Natural killer cell treated with Interleukin-12 subunit alpha and Interleukin-12 subunit beta and Interleukin-15 and Interleukin-18, amount 100 ng/mL, for 72 hours (primary cell): ENCODE data around the gene GMCL1. TPM values are rescaled to one million over a fixed set of nuclear protein-coding genes. Genes with fewer than 3 reads are reported as not detected.
"Not testable (repeated sequence)": the region's sequence is repeated elsewhere in the genome, so short reads cannot be mapped to it uniquely, and the experiment has no call there.

Experiments
- ATAC-seq, 2 donors: fragments of 150-1000 bp; cut with Tn5 transposase in 1 of 2; sonication (Bioruptor Pico), chemical (Tn5 transposase) in 1 of 2; 2 replicates each; pipeline ENCODE4 v1.10.0; 2021
- DNase-seq: peaks from one replicate; pipeline ENCODE4 v3.0.0; 2022; ENCODE audit warnings: low spot score
- H3K27ac Mint-ChIP-seq, 2 donors: 1 replicate in 1 of 2; 2 replicates in 1 of 2; pipeline ENCODE4 v1.8.0; 2022; ENCODE audit warnings: mixed read lengths in 2 of 2, mild to moderate bottlenecking in 1 of 2, moderate library complexity in 1 of 2
- H3K27me3 Mint-ChIP-seq, 2 donors: 1 replicate in 1 of 2; 2 replicates in 1 of 2; pipeline ENCODE4 v1.8.0; 2022; ENCODE audit warnings: mixed read lengths in 2 of 2
- H3K36me3 Mint-ChIP-seq: one replicate; pipeline ENCODE4 v1.8.0; 2022; ENCODE audit warnings: mixed read lengths
- H3K4me1 Mint-ChIP-seq, 2 donors: 1 replicate in 1 of 2; 2 replicates in 1 of 2; pipeline ENCODE4 v1.8.0; 2022; ENCODE audit warnings: low read depth in 2 of 2, mixed read lengths in 2 of 2, mild to moderate bottlenecking in 1 of 2
- H3K4me3 Mint-ChIP-seq: one replicate; pipeline ENCODE4 v1.8.0; 2022; ENCODE audit warnings: mixed read lengths
- H3K9me3 Mint-ChIP-seq: 2 replicates; pipeline ENCODE4 v1.8.0; 2022; ENCODE audit warnings: mixed read lengths
- total RNA-seq, 2 donors: library from RNA; stranded (reverse); gene quantifications; one replicate each; pipeline ENCODE4 v1.2.3, GENCODE V29; 2022

Gene GMCL1
- total RNA-seq, 2 donors from 2014 or later: 18.6 to 36.7 TPM

DNA sequence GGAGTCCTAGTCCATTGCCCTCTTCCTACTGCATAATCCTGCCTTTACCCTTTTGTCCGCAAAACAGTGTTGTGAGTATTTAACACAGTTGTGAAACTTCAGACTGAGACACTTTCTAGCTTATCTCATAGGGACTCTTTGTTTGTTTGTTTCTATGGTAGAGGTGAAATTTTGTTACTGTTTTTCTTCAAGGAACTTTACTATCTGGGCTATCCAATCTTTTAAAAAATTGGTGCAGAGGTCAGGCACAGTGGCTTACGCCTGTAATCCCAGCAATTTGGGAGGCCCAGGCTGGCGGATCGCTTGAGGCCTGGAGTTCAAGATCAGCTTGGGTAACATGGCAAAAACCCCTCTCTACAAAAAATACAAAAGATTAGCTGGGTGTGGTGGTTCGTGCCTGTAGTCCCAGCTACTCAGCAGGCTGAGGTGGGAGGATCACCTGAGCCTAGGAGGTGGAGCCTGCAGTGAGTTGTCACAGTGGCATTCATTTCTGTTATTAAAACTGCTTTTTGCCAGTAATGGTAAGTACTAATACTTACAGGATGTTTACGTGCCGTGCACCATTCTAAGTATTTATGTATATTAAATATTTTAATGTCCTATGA lies 18.8 kb downstream of the GMCL1 start:
- Mint-ChIP-seq H3K27me3 (no peaks in the 10 kb centered on the region), H3K27ac (no peak overlapping the region), H3K4me1 (no peaks in the 10 kb centered on the region), H3K4me3 (no peak overlapping the region), H3K36me3 (peaks cover 4% of the 10 kb centered on the region), H3K9me3 (no peaks in the 10 kb centered on the region)
- no peak for DNase-seq
- ATAC-seq: no peak

DNA sequence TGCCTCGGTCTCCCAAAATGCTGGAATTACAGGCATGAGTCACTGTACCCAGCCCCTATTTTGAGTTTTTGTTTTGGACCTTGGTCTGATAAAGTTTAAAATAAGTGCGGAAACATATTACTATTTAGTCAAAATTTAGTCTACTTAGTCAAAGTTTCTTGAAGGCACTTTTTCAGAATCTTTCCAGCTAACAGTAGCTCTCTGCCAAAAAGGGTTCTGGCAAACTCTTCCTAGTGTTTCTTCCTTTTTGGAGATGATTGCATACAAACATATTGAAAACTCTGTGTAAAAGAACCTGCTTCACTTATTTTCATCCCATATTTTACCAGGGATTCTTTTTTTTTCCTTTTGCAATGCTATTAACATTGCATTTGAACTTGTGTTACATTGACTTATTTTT lies 28.8 kb downstream of the GMCL1 start:
- no peak overlapping the region for H3K27ac Mint-ChIP-seq
- H3K4me3 Mint-ChIP-seq: no peak overlapping the region
- H3K36me3 Mint-ChIP-seq: peaks cover 7% of the 10 kb centered on the region

DNA sequence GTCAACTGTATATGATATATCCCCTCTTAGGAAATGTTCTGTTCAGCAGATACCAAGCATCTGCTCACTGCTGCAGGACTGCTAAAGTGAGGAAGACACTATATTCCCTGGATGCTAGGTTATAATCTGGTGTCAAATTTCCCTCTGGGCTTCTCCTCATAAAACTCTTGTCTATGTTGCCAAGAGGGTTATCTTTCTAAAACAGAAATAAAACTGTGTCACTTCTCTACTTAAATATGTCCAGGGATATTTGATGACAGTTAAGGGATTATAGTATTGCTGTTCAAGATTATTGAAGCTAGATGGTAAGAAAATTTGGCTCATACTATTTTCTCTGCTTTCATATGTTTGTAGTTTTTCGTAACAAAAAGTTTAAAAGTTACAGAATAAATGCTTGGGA lies 33.8 kb downstream of the GMCL1 start:
- no peaks in the 10 kb centered on the region for H3K27me3 Mint-ChIP-seq
- no peak overlapping the region for H3K27ac Mint-ChIP-seq
- ATAC-seq: no peak
- H3K9me3 Mint-ChIP-seq: no peaks in the 10 kb centered on the region
- peaks cover 0 to 4% of the 10 kb centered on the region in 2 donors for H3K4me1 Mint-ChIP-seq
- H3K4me3 Mint-ChIP-seq: no peak overlapping the region
- no peak for DNase-seq
- peaks cover 16% of the 10 kb centered on the region for H3K36me3 Mint-ChIP-seq

More for the DNA sequence above, 28.8 kb downstream of the GMCL1 start:
- DNase-seq: no peak
- no peaks in the 10 kb centered on the region for H3K9me3 Mint-ChIP-seq
- no peaks in the 10 kb centered on the region for H3K4me1 Mint-ChIP-seq
- no peaks in the 10 kb centered on the region for H3K27me3 Mint-ChIP-seq
- no peak for ATAC-seq

DNA sequence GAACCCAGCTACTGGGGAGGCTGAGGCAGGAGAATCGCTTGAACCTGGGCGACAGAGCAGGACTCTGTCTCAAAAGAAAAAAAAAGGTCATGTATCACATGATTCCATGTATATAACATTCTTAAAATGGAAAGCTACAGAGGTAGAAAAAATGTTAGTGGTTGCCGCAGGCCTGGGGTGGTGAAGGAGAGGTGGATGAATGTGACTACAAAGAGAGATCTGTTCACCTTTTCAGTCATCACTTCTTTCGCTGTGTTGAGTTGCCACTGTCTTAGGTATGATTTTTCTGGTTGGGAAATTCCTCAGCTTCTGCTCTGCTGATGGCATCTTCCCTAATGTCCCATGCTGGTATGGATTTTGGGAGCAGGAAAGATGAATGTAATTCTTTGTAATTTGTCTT lies 59.0 kb downstream of the GMCL1 start:
- peaks cover 8% of the 10 kb centered on the region in 2 donors for H3K4me1 Mint-ChIP-seq
- no peak overlapping the region for H3K27ac Mint-ChIP-seq
- ATAC-seq (no peak), DNase-seq (no peak)
- no peaks in the 10 kb centered on the region for H3K9me3 Mint-ChIP-seq
- H3K4me3 Mint-ChIP-seq: no peak overlapping the region
- no peaks in the 10 kb centered on the region for H3K27me3 Mint-ChIP-seq
- no peaks in the 10 kb centered on the region for H3K36me3 Mint-ChIP-seq

DNA sequence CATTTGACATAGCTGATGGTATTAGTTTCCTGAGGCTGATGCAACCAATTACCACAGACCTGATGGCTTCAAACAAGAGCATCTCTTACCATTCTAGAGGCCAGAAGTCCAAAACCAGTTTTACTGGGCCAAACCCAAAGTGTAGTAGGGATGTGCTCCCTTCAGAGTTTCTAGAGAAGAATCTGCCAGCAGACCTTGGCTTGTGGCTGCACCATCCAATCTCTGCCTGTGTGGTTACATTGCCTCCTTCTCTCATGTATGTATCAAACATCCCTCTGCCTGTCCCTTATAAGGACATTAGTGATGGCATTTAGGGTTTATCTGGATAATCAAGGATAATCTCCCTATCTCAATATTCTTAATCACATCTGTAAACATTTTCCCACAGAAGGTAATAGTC lies 59.8 kb downstream of the GMCL1 start:
- DNase-seq (no peak), ATAC-seq (no peak)
- Mint-ChIP-seq H3K9me3 (no peaks in the 10 kb centered on the region), H3K27me3 (no peaks in the 10 kb centered on the region), H3K4me3 (no peak overlapping the region), H3K27ac (no peak overlapping the region), H3K36me3 (peaks cover 6% of the 10 kb centered on the region), H3K4me1 (peaks cover 12 to 16% of the 10 kb centered on the region in 2 donors)

DNA sequence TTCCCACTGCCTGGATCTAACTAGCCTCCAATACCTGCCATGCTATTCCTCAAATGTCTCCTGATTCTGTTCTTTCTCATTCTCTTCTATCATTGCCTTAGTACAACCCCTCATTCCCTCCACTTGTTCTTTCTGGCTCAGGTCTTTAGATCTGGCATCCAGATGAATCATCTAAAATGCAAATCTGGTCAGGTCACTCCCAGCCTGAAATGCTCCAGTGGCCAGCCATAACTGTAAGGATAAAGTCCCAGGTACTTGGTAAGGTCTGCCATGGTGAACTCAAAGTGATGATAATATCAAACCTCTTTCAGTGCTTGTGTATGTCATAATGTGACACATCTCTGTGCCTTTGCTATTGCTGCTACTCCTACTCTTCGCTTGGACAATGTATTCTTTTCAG lies 61.4 kb downstream of the GMCL1 start:
- Mint-ChIP-seq H3K9me3 (no peaks in the 10 kb centered on the region), H3K27me3 (no peaks in the 10 kb centered on the region), H3K4me1 (peaks cover 15 to 25% of the 10 kb centered on the region in 2 donors), H3K27ac (no peak overlapping the region), H3K36me3 (peaks cover 6% of the 10 kb centered on the region), H3K4me3 (no peak overlapping the region)
- no peak for DNase-seq
- no peak for ATAC-seq

DNA sequence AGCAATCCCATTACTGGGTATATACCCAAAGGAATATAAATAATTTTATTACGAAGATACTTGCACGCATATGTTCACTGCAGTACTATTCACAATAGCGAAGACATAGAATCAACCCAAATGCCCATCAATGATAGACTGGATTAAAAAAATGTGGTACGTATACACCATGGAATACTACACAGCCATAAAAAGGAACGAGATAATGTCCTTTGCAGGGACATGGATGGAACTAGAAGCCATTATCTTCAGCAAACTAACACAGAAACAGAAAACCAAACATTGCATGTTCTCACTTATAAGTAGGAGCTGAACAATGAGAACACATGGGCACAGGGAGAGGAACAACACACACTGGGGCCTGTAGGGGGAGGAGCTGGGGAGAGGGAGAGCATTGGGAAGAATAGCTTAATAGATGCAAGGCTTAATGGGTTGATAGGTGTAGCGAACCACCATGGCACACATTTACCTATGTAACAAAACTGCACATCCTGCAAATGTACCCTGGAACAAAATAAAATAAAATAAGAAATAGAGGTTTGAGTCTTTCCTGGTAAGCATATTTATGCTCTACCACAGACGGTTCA lies 63.5 kb downstream of the GMCL1 start:
- Mint-ChIP-seq H3K27ac (peak overlapping the region; percentile 98 to 100), H3K36me3 (peaks cover 15% of the 10 kb centered on the region), H3K4me3 (peak overlapping the region; percentile 100), H3K4me1 (peaks cover 24 to 40% of the 10 kb centered on the region in 2 donors)
- H3K9me3 Mint-ChIP-seq, DNase-seq, ATAC-seq, H3K27me3 Mint-ChIP-seq: not testable (repeated sequence)

DNA sequence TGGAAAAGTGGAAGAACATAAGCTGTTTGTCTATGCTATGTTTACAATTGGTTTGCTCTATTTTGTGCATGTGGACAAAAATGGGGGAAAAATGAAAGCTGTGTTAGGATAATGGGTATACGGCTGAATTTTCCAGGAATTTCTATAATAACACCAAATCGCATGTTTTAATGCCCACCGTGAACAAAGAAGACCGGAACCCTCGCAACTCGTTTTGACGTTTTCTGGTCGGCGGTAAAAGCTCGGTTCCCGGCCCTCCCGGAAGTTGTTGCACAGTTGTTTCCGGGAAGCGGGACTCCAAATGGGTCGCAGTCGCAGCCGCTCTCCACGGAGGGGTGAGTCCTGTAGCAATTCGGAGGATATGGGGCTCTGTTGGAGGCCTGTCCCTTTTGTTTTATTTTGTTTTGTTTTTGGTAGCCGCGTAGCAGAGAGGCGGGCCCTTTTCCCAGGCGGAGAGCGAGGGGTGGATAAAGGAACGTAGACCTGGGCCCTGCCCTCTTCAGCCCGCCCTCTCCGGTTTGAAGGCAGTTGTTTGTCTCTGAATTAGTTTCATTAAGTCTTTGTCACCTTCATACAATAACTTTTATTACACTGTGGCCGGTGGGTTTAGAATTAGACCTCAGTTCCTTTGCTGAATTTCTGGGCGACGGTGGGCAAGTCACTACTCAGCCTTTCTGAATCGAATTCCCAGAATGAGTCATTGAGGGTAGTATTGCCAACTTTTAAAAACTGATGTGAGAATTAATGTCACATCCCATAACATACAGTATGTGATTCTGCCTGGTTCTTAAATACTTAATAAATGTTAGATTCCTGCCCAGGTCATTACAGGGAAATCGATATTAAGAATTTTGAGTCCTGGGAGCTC lies 64.5 kb downstream of the GMCL1 start, which contains the start of gene SNRNP27:
Gene SNRNP27 (plus strand): TSS at position 273 of the 868 bp plus-strand sequence. CDS start 29 bp downstream, at position 302.
- peak within 1 kb of the TSS; percentile 100 for H3K4me3 Mint-ChIP-seq
- H3K36me3 Mint-ChIP-seq: peaks cover 17% of the 10 kb centered on the region
- DNase-seq: peak; percentile 90
- H3K9me3 Mint-ChIP-seq: no peaks in the 10 kb centered on the region
- ATAC-seq: peak; percentile 88 to 91
- peak within 1 kb of the TSS; percentile 98 to 100 for H3K27ac Mint-ChIP-seq
- H3K27me3 Mint-ChIP-seq: no peaks in the 10 kb centered on the region
- H3K4me1 Mint-ChIP-seq: peaks cover 24 to 41% of the 10 kb centered on the region in 2 donors

DNA sequence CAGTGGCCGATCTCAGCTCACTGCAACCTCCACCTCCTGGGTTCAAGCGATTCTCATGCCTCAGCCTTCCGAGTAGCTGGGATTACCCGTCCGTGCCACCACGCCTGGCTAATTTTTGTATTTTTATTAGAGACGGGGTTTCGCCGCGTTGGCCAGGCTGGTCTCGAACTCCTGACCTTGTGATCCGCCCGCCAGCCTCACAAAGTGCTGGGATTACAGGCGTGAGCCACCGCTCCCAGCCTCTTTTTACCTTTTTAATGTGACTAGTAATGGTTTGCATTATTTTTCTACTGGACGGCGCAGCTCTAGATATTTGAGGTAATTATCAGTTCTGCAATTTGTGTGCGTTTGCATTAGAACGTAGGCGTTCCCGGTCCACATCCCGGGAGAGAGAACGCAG lies 65.3 kb downstream of the GMCL1 start:
- peak overlapping the region; percentile 98 to 100 for H3K27ac Mint-ChIP-seq
- ATAC-seq, H3K9me3 Mint-ChIP-seq, H3K27me3 Mint-ChIP-seq, DNase-seq: not testable (repeated sequence)
- peak overlapping the region; percentile 100 for H3K4me3 Mint-ChIP-seq
- peaks cover 24 to 41% of the 10 kb centered on the region in 2 donors for H3K4me1 Mint-ChIP-seq
- H3K36me3 Mint-ChIP-seq: peaks cover 17% of the 10 kb centered on the region

DNA sequence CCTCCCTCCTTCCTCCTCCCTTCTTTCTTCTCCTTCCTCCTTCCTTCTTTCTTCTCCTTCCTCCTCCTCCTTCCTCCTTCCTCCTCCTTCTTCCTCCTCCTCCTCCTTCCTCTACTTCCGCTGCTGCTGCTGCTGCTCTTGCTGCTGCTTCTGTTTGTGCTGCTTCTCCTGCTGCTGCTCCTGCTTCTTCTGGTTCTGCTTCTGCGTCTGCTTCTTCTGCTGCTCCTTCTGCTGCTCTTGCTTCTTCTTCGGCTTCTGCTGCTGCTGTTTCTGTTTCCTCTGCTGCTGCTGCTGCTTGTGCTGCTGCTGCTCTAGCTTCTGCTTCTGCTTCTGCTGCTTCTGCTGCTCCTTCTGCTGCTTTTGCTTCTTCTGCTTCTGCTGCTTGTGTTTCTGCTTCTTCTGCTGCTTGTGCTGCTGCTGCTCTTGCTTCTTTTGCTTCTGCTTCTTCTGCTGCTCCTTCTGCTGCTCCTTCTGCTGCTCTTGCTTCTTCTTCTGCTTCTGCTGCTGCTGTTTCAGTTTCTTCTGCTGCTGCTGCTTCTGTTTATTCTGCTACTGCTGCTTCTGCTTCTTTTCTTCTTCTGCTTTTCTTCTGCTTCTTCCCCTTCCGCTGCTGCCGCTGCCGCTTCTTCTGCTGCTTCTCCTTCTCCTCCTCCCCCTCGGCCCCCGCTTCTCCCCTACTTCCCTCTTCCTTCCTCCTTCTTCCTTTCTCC lies 72.9 kb downstream of the GMCL1 start:
- no peak for ATAC-seq
- Mint-ChIP-seq H3K9me3 (no peaks in the 10 kb centered on the region), H3K27me3 (no peaks in the 10 kb centered on the region), H3K4me3 (peak overlapping the region; percentile 88), H3K27ac (peak overlapping the region; percentile 72 to 89), H3K36me3 (peaks cover 35% of the 10 kb centered on the region), H3K4me1 (peaks cover 31% of the 10 kb centered on the region in 2 donors)
- no peak for DNase-seq

DNA sequence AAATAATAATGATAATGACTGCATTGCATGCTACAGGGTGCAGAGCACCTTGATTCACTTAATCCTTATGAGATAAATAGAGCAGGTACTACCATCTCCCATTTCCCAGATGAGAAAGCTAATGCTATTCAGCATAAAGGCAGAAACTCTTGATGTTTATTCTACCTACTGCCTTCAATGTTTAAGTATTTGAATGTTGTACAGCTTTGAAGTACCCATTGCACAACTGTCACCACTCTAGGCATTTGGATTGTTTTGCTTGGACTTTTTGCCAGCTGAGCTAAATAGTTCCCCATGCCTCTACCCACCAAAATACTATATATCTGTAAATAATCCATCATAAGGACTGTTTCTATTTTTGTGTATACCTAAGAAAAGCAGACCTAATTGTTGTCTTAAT lies 77.8 kb downstream of the GMCL1 start:
- no peaks in the 10 kb centered on the region for H3K27me3 Mint-ChIP-seq
- DNase-seq (no peak), ATAC-seq (no peak)
- H3K4me1 Mint-ChIP-seq: peaks cover 10 to 16% of the 10 kb centered on the region in 2 donors
- H3K27ac Mint-ChIP-seq: no peak overlapping the region
- H3K4me3 Mint-ChIP-seq: no peak overlapping the region
- no peaks in the 10 kb centered on the region for H3K9me3 Mint-ChIP-seq
- H3K36me3 Mint-ChIP-seq: peaks cover 21% of the 10 kb centered on the region

DNA sequence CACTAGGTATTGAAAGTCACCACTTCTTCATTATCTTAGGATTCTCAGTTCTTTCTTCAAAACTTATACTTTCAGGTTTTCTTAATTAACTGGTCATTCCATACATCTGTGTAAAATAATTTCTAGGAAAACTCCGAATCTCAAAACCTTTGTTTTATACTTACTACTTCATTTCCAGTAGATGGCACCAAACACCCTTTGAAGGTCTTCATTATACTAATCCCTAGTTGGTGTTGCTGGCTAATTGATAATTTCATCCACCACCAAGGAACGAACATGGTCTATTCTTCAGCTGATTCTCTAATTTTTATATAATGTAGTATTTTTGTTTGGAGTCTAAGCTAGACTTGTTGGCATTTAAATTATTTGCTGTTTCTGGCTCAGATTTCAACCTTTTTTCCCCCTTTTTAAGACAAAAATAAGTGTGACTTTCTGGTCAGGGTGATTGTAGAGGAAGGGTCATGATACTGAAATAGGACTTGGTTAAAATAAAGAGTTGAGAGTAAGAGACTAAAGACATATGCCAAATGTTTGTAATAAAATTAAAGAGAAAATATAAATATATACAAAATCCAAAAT lies 82.6 kb downstream of the GMCL1 start:
- peak overlapping the region; percentile 30 to 63 for H3K27ac Mint-ChIP-seq
- DNase-seq (no peak), ATAC-seq (no peak)
- H3K9me3 Mint-ChIP-seq: no peaks in the 10 kb centered on the region
- no peak overlapping the region for H3K4me3 Mint-ChIP-seq
- H3K4me1 Mint-ChIP-seq: peaks cover 11 to 21% of the 10 kb centered on the region in 2 donors
- peaks cover 9% of the 10 kb centered on the region for H3K36me3 Mint-ChIP-seq
- H3K27me3 Mint-ChIP-seq: no peaks in the 10 kb centered on the region
